GM18505 (cell line): ENCODE measurements around the gene GFRA4.

ENCODE experiments used
- ATAC-seq: cut with Tn5 transposase; IDR thresholded peaks from one replicate; pipeline ENCODE4 v1.9.1; 2021; ENCODE audit not compliant: unreplicated experiment
- POLR2A ChIP-seq: IDR thresholded peaks from 4 replicates; pipeline ENCODE4 v1.6.1; 2011; ENCODE audit warnings: borderline replicate concordance; ENCODE audit not compliant: insufficient read depth, insufficient read length; ENCODE audit errors: extremely low read depth

Gene GFRA4

GRCh38 chr20:3701061-3701998 is 38.1 kb upstream of the GFRA4 start:
- TF ChIP-seq POLR2A: no peak
- ATAC-seq: no peak

- TF ChIP-seq POLR2A: no peak
- no peak for ATAC-seq
Observed at GRCh38 chr20:3699037-3699436, 35.8 kb upstream of the GFRA4 start.

- no peak for TF ChIP-seq POLR2A
- ATAC-seq: no peak
Observed at GRCh38 chr20:3698591-3699001, 35.4 kb upstream of the GFRA4 start.

GRCh38 chr20:3697588-3698305 is 34.5 kb upstream of the GFRA4 start:
- no peak for ATAC-seq
- TF ChIP-seq POLR2A: no peak

GRCh38 chr20:3696745-3697587 is 33.8 kb upstream of the GFRA4 start:
- no peak for TF ChIP-seq POLR2A
- ATAC-seq: no peak

GRCh38 chr20:3696200-3696599 is 33.0 kb upstream of the GFRA4 start:
- TF ChIP-seq POLR2A: no peak
- no peak for ATAC-seq

- no peak for ATAC-seq
Observed at GRCh38 chr20:3694864-3695263, 31.7 kb upstream of the GFRA4 start.

GRCh38 chr20:3693376-3693775 is 30.2 kb upstream of the GFRA4 start:
- ATAC-seq: no peak
- TF ChIP-seq POLR2A: no peak

More at GRCh38 chr20:3694864-3695263, 31.7 kb upstream of the GFRA4 start:
- TF ChIP-seq POLR2A: no peak

GRCh38 chr20:3692706-3693294 is 29.6 kb upstream of the GFRA4 start:
- no peak for TF ChIP-seq POLR2A
- no peak for ATAC-seq

GRCh38 chr20:3691897-3692296 is 28.7 kb upstream of the GFRA4 start:
- no peak for TF ChIP-seq POLR2A
- ATAC-seq: no peak

GRCh38 chr20:3691306-3691705 is 28.1 kb upstream of the GFRA4 start:
- TF ChIP-seq POLR2A: no peak
- ATAC-seq: no peak

GRCh38 chr20:3690413-3690812 is 27.2 kb upstream of the GFRA4 start:
- ATAC-seq: no peak
- no peak for TF ChIP-seq POLR2A

- ATAC-seq: no peak
- no peak for TF ChIP-seq POLR2A
Observed at GRCh38 chr20:3689978-3690377, 26.8 kb upstream of the GFRA4 start.
